Loucy (cell line): ENCODE measurements around the gene POC1B.

Source experiments
- H2AFZ ChIP-seq: fragments of 200-600 bp; sonication (generic); 2 replicates; pipeline ENCODE4 v1.6.0; 2016; ENCODE audit warnings: antibody characterized with exemption, mild to moderate bottlenecking, low read length, moderate library complexity
- H3F3A ChIP-seq: fragments of 200-600 bp; 2 replicates; pipeline ENCODE4 v1.6.0; 2016; ENCODE audit warnings: antibody characterized with exemption, low read depth, mild to moderate bottlenecking
- H3K27me3 ChIP-seq: fragments of 200-600 bp; sonication (generic); 2 replicates; pipeline ENCODE4 v1.6.1; 2014; ENCODE audit warnings: low read length, mild to moderate bottlenecking; ENCODE audit not compliant: insufficient read depth, poor library complexity, severe bottlenecking
- H3K36me3 ChIP-seq: fragments of 200-600 bp; sonication (generic); 2 replicates; pipeline ENCODE4 v1.6.1; 2016; ENCODE audit warnings: low read length; ENCODE audit not compliant: insufficient read depth
- H3K4me1 ChIP-seq: fragments of 200-600 bp; sonication (generic); 2 replicates; pipeline ENCODE4 v1.5.1; 2014; ENCODE audit warnings: low read length, mild to moderate bottlenecking; ENCODE audit not compliant: insufficient read depth, poor library complexity, severe bottlenecking
- H3K4me2 ChIP-seq: fragments of 200-600 bp; sonication (generic); 2 replicates; pipeline ENCODE4 v1.6.0; 2014; ENCODE audit warnings: antibody characterized with exemption, low read length, low read depth, mild to moderate bottlenecking; ENCODE audit not compliant: poor library complexity, severe bottlenecking
- H3K4me3 ChIP-seq: fragments of 200-600 bp; sonication (generic); 2 replicates; pipeline ENCODE4 v1.5.1; 2014; ENCODE audit warnings: low read length, mild to moderate bottlenecking, mixed read lengths; ENCODE audit not compliant: poor library complexity, severe bottlenecking
- H3K79me2 ChIP-seq: fragments of 200-600 bp; sonication (generic); 2 replicates; pipeline ENCODE4 v1.6.1; 2014; ENCODE audit warnings: low read length; ENCODE audit not compliant: insufficient read depth
- H3K9ac ChIP-seq: fragments of 200-600 bp; sonication (generic); 2 replicates; pipeline ENCODE4 v1.6.0; 2014; ENCODE audit warnings: mild to moderate bottlenecking, low read depth, low read length, moderate library complexity; ENCODE audit not compliant: poor library complexity, severe bottlenecking
- H3K9me2 ChIP-seq: fragments of 200-600 bp; sonication (generic); replicated peaks from 2 replicates; pipeline ENCODE4 v1.6.1; 2016; ENCODE audit warnings: low read depth, low read length, mixed read lengths
- H3K9me3 ChIP-seq: fragments of 200-600 bp; sonication (generic); 2 replicates; pipeline ENCODE4 v1.6.1; 2014; ENCODE audit warnings: mild to moderate bottlenecking, antibody characterized with exemption, low read length, low read depth; ENCODE audit not compliant: insufficient read depth
- H4K20me1 ChIP-seq: fragments of 200-600 bp; sonication (generic); 2 replicates; pipeline ENCODE4 v1.6.0; 2014; ENCODE audit warnings: antibody characterized with exemption, low read length, mild to moderate bottlenecking; ENCODE audit not compliant: insufficient read depth, poor library complexity, severe bottlenecking
- CTCF ChIP-seq: fragments of 200-600 bp; sonication (generic); conservative IDR thresholded peaks from 2 replicates; pipeline ENCODE4 v1.5.1; 2014; ENCODE audit warnings: mild to moderate bottlenecking, antibody characterized with exemption, low read length
- EZH2phosphoT487 ChIP-seq: fragments of 200-600 bp; IDR thresholded peaks from 2 replicates; pipeline ENCODE4 v1.6.1; 2018; ENCODE audit warnings: antibody characterized with exemption, mild to moderate bottlenecking, moderate library complexity, borderline replicate concordance

POC1B gene

GRCh38 chr12:89567691-89568239 is 41.9 kb upstream of the POC1B start:
- no peaks in the 10 kb centered on the region for H3K36me3 ChIP-seq
- no peak overlapping the region for H3K9ac ChIP-seq
- H3K4me2 ChIP-seq: no peak overlapping the region
- H3K4me1 ChIP-seq: no peaks in the 10 kb centered on the region
- no peaks in the 10 kb centered on the region for H3F3A ChIP-seq
- no peak overlapping the region for H2AFZ ChIP-seq
- no peaks in the 10 kb centered on the region for H3K9me3 ChIP-seq
- no peaks in the 10 kb centered on the region for H3K27me3 ChIP-seq
- H3K9me2 ChIP-seq: no peaks in the 10 kb centered on the region
- H3K79me2 ChIP-seq: no peaks in the 10 kb centered on the region
- H4K20me1 ChIP-seq: no peaks in the 10 kb centered on the region
- H3K4me3 ChIP-seq: no peak overlapping the region
- no peak for TF ChIP-seq EZH2phosphoT487
- TF ChIP-seq CTCF: no peak

- Histone ChIP-seq H3K4me1 (no peaks in the 10 kb centered on the region), H3K79me2 (no peaks in the 10 kb centered on the region), H4K20me1 (no peaks in the 10 kb centered on the region), H3K9me2 (no peaks in the 10 kb centered on the region), H3K27me3 (no peaks in the 10 kb centered on the region), H3K4me3 (no peak overlapping the region), H3K36me3 (no peaks in the 10 kb centered on the region), H3K9ac (no peak overlapping the region), H3K4me2 (no peak overlapping the region), H3F3A (no peaks in the 10 kb centered on the region), H3K9me3 (no peaks in the 10 kb centered on the region), H2AFZ (no peak overlapping the region)
- no peak for TF ChIP-seq EZH2phosphoT487
- no peak for TF ChIP-seq CTCF
Observed at GRCh38 chr12:89566615-89567014, 40.8 kb upstream of the POC1B start.

GRCh38 chr12:89565002-89565401 is 39.2 kb upstream of the POC1B start:
- TF ChIP-seq EZH2phosphoT487: no peak
- no peak for TF ChIP-seq CTCF
- H3K9me3 ChIP-seq: no peaks in the 10 kb centered on the region
- no peaks in the 10 kb centered on the region for H3K4me1 ChIP-seq
- H4K20me1 ChIP-seq: no peaks in the 10 kb centered on the region
- H3K9me2 ChIP-seq: no peaks in the 10 kb centered on the region
- H3K36me3 ChIP-seq: no peaks in the 10 kb centered on the region
- no peak overlapping the region for H3K4me3 ChIP-seq
- no peaks in the 10 kb centered on the region for H3K27me3 ChIP-seq
- H2AFZ ChIP-seq: no peak overlapping the region
- H3K4me2 ChIP-seq: no peak overlapping the region
- H3F3A ChIP-seq: no peaks in the 10 kb centered on the region
- no peaks in the 10 kb centered on the region for H3K79me2 ChIP-seq
- H3K9ac ChIP-seq: no peak overlapping the region
